Spinal cord (tissue), 10 donors: ENCODE data around the gene APOL1. TPM values are rescaled to one million over a fixed set of nuclear protein-coding genes. Genes with fewer than 3 reads are reported as not detected.
"Not testable (repeated sequence)": the region's sequence is repeated elsewhere in the genome, so short reads cannot be mapped to it uniquely, and the experiment has no call there.

ENCODE experiments used
- DNase-seq, 6 donors: peaks; one replicate each; pipeline versions ENCODE4 v3.0.0 to v3.0.0-alpha.2; 2013 to 2015; ENCODE audit warnings: low spot score in 6 of 6, low read depth in 4 of 6
- H3K27ac ChIP-seq: one replicate; pipeline ENCODE4 v1.5.1; 2013; ENCODE audit warnings: low read depth, low read length, control low read depth
- H3K27me3 ChIP-seq: one replicate; pipeline ENCODE4 v1.6.1; 2013; ENCODE audit warnings: low read length; ENCODE audit not compliant: control insufficient read depth, insufficient read depth
- H3K36me3 ChIP-seq: one replicate; pipeline ENCODE4 v1.6.1; 2013; ENCODE audit warnings: low read length; ENCODE audit not compliant: control insufficient read depth, insufficient read depth
- H3K4me1 ChIP-seq: one replicate; pipeline ENCODE4 v1.6.1; 2013; ENCODE audit warnings: low read length; ENCODE audit not compliant: control insufficient read depth, insufficient read depth
- H3K4me3 ChIP-seq: one replicate; pipeline ENCODE4 v1.5.1; 2013; ENCODE audit warnings: low read depth, low read length, control low read depth
- H3K9me3 ChIP-seq: one replicate; pipeline ENCODE4 v1.6.1; 2013; ENCODE audit warnings: low read length; ENCODE audit not compliant: control insufficient read depth, insufficient read depth
- WGBS: methylation state at CpG from one replicate; pipeline ENCODE4 v1.1.5; 2013; ENCODE audit warnings: missing lambda C conversion rate; ENCODE audit not compliant: insufficient coverage; 5-methylcytosine and 5-hydroxymethylcytosine counted together
- polyA plus RNA-seq, 2 donors: library from polyadenylated mRNA; unstranded; fragments of 120-200 nt; gene quantifications; one replicate each; pipeline ENCODE4 v1.2.1, GENCODE V29; 2013; ENCODE audit not compliant: insufficient read length in 2 of 2
- total RNA-seq, 2 donors: library from RNA; depleted of rRNA in 1 of 2; stranded (reverse); fragments of 120-200 nt in 1 of 2; fragments of >200 nt in 1 of 2; gene quantifications; one replicate each; pipeline versions ENCODE4 v1.2.3 to v1.2.4, GENCODE V29; 2013 to 2014
- donor health status: healthy.

The APOL1 gene
- total and polyA plus RNA-seq, 4 donors, result 1.7 to 5.7 (median 4.6) TPM

GRCh38 chr22:36288571-36289405, 35.9 kb downstream of the APOL1 start:
- WGBS, result 93% methylated on average over 33 of the region's 33 CpGs
- no peaks in the 10 kb centered on the region for H3K27me3 ChIP-seq
- peaks cover 89% of the 10 kb centered on the region for H3K36me3 ChIP-seq
- H3K27ac ChIP-seq, result no peak overlapping the region
- peaks cover 10% of the 10 kb centered on the region for H3K4me1 ChIP-seq
- no peak for DNase-seq
- H3K9me3 ChIP-seq, result no peaks in the 10 kb centered on the region
- H3K4me3 ChIP-seq, result no peak overlapping the region

GRCh38 chr22:36289406-36289870, 36.5 kb downstream of the APOL1 start:
- H3K27ac ChIP-seq, result no peak overlapping the region
- DNase-seq, result peak in 1 of 6 donors; percentile 5
- H3K36me3 ChIP-seq, result peaks cover 89% of the 10 kb centered on the region
- no peaks in the 10 kb centered on the region for H3K27me3 ChIP-seq
- WGBS, result 89% methylated on average over 7 of the region's 7 CpGs
- H3K4me1 ChIP-seq, result peaks cover 10% of the 10 kb centered on the region
- no peak overlapping the region for H3K4me3 ChIP-seq
- H3K9me3 ChIP-seq, result no peaks in the 10 kb centered on the region

GRCh38 chr22:36289948-36290371, 37.0 kb downstream of the APOL1 start:
- DNase-seq, H3K4me3 ChIP-seq, H3K9me3 ChIP-seq, H3K4me1 ChIP-seq, H3K27me3 ChIP-seq, H3K27ac ChIP-seq: not testable (repeated sequence)
- 96% methylated on average over 8 of the region's 11 CpGs for WGBS
- peaks cover 89% of the 10 kb centered on the region for H3K36me3 ChIP-seq

- H3K27ac ChIP-seq, H3K27me3 ChIP-seq, H3K9me3 ChIP-seq, DNase-seq, H3K4me1 ChIP-seq, H3K4me3 ChIP-seq: not testable (repeated sequence)
- peaks cover 89% of the 10 kb centered on the region for H3K36me3 ChIP-seq
- no CpG with 5 or more reads among the region's 40 CpGs for WGBS
These were observed 37.6 kb downstream of the APOL1 start for GRCh38 chr22:36290391-36291075.

GRCh38 chr22:36291831-36292740, 39.2 kb downstream of the APOL1 start:
- H3K4me1 ChIP-seq, result no peaks in the 10 kb centered on the region
- no peaks in the 10 kb centered on the region for H3K27me3 ChIP-seq
- H3K9me3 ChIP-seq, result no peaks in the 10 kb centered on the region
- 98% methylated on average over 29 of the region's 29 CpGs for WGBS
- DNase-seq, result no peak
- peaks cover 87% of the 10 kb centered on the region for H3K36me3 ChIP-seq
- no peak overlapping the region for H3K27ac ChIP-seq
- H3K4me3 ChIP-seq, result no peak overlapping the region

GRCh38 chr22:36292823-36293530, 40.0 kb downstream of the APOL1 start:
- 96% methylated on average over 14 of the region's 17 CpGs for WGBS
- no peaks in the 10 kb centered on the region for H3K4me1 ChIP-seq
- H3K9me3 ChIP-seq, result no peaks in the 10 kb centered on the region
- H3K36me3 ChIP-seq, result peaks cover 88% of the 10 kb centered on the region
- DNase-seq, result no peak
- no peak overlapping the region for H3K27ac ChIP-seq
- no peak overlapping the region for H3K4me3 ChIP-seq
- no peaks in the 10 kb centered on the region for H3K27me3 ChIP-seq

GRCh38 chr22:36293606-36294292, 40.8 kb downstream of the APOL1 start:
- no peak overlapping the region for H3K4me3 ChIP-seq

GRCh38 chr22:36294293-36294620, 41.3 kb downstream of the APOL1 start:
- Histone ChIP-seq H3K4me3 (no peak overlapping the region), H3K27ac (no peak overlapping the region), H3K4me1 (no peaks in the 10 kb centered on the region), H3K9me3 (no peaks in the 10 kb centered on the region), H3K36me3 (peaks cover 88% of the 10 kb centered on the region), H3K27me3 (no peaks in the 10 kb centered on the region)
- 96% methylated on average over 7 of the region's 7 CpGs for WGBS
- no peak for DNase-seq

More at GRCh38 chr22:36293606-36294292, 40.8 kb downstream of the APOL1 start:
- Histone ChIP-seq H3K27me3 (no peaks in the 10 kb centered on the region), H3K27ac (no peak overlapping the region), H3K36me3 (peaks cover 88% of the 10 kb centered on the region), H3K4me1 (no peaks in the 10 kb centered on the region), H3K9me3 (no peaks in the 10 kb centered on the region)
- no peak for DNase-seq
- WGBS, result 96% methylated on average over 21 of the region's 26 CpGs
